ENCODE results near the gene FOXD4L3.
"Not testable (repeated sequence)": the region's sequence is repeated elsewhere in the genome, so short reads cannot be mapped to it uniquely, and the experiment has no call there.

- not testable (repeated sequence) for TF ChIP-seq EZH2 (IDR thresholded peaks at IDR 0.05; ENCODE audit: borderline replicate concordance, low read depth, low read length, poor library complexity, severe bottlenecking); CTCF (conservative IDR thresholded peaks at IDR 0.05; ENCODE audit: low read depth, low read length)
Measured at GRCh38 chr9:68343242-68343641, 40.6 kb downstream of the FOXD4L3 start.
